HCT116 (cell line): ENCODE data around the gene TMEM242. TPM values are rescaled to one million over a fixed set of nuclear protein-coding genes. Genes with fewer than 3 reads are reported as not detected.

Experiments used
- ATAC-seq: fragments of 200-7000 bp; cut with Tn5 transposase; 2 replicates; pipeline ENCODE4 v1.9.1; 2020; ENCODE audit warnings: mild to moderate bottlenecking, moderate library complexity
- BruUV-seq: library from RNA; stranded (reverse); fragments of 400-500 nt; replicated peaks from 2 replicates; lab custom pipeline; 2021; lab: Mats Ljungman, UMichigan
- CTCF ChIA-PET: fragments of 300-600 bp; sonication (Branson Sonifier 250); formaldehyde crosslinking; loops from one replicate; lab custom pipeline; 2021; ENCODE audit warnings: antibody characterized with exemption; lab: Charles Lee
- POLR2A ChIA-PET: fragments of 300-600, 350-600 bp; sonication (Branson Sonifier 250); formaldehyde crosslinking; loops from one replicate; lab custom pipeline; 2021; ENCODE audit warnings: antibody characterized with exemption; lab: Charles Lee
- RAD21 ChIA-PET, 2 experiments: fragments of 300-600 bp; sonication (Branson Sonifier 250); formaldehyde crosslinking; loops; one replicate each; lab custom pipeline; 2023; ENCODE audit warnings: low total read pairs in 2 of 2; ENCODE audit not compliant: uncharacterized antibody in 2 of 2, unreplicated experiment in 2 of 2, low non-redundant PET in 1 of 2; lab: Charles Lee
- DNase-seq: peaks from one replicate; pipeline ENCODE4 v3.0.0-alpha.2; 2010; ENCODE audit warnings: low read depth, low spot score
- H2AFZ ChIP-seq: fragments of 200-600 bp; shearing (Covaris generic), sonication (generic); 2 replicates; pipeline ENCODE4 v1.6.1; 2017; ENCODE audit warnings: low read depth, mixed run types, mixed read lengths, antibody characterized with exemption, low read length; ENCODE audit not compliant: poor library complexity, severe bottlenecking
- H3K27ac ChIP-seq: 2 replicates; pipeline ENCODE4 v1.5.1; 2012; ENCODE audit warnings: low read depth, low read length
- H3K27me3 ChIP-seq: fragments of 200-600 bp; sonication (generic); 2 replicates; pipeline ENCODE4 v1.6.1; 2016; ENCODE audit warnings: mixed run types, low read length, mixed read lengths; ENCODE audit not compliant: insufficient read depth
- H3K36me3 ChIP-seq, 2 experiments: fragments of 200-500 bp in 1 of 2; fragments of 200-600 bp in 1 of 2; sonication (Bioruptor generic) in 1 of 2; sonication (generic) in 1 of 2; 2 replicates each; pipeline versions ENCODE4 v1.5.1 to v1.6.1; 2014 to 2016; ENCODE audit warnings: low read length in 2 of 2, inconsistent platforms in 1 of 2, mixed read lengths in 1 of 2, mixed run types in 1 of 2; ENCODE audit not compliant: insufficient read depth in 2 of 2, control insufficient read depth in 1 of 2
- H3K4me1 ChIP-seq, 2 experiments: fragments of 200-600 bp in 1 of 2; sonication (generic) in 1 of 2; 2 replicates each; pipeline versions ENCODE4 v1.5.1 to v1.6.1; 2012 to 2017; ENCODE audit warnings: low read length in 2 of 2, inconsistent platforms in 1 of 2, mild to moderate bottlenecking in 1 of 2, mixed read lengths in 1 of 2, mixed run types in 1 of 2, moderate library complexity in 1 of 2; ENCODE audit not compliant: insufficient read depth in 2 of 2, control insufficient read depth in 1 of 2
- H3K4me2 ChIP-seq: fragments of 200-600 bp; sonication (generic); 2 replicates; pipeline ENCODE4 v1.6.1; 2017; ENCODE audit warnings: mixed run types, low read length, mixed read lengths
- H3K4me3 ChIP-seq, 2 experiments: fragments of 200-600 bp in 1 of 2; sonication (generic) in 1 of 2; replicated peaks in 1 of 2; 2 replicates each; pipeline ENCODE4 v1.5.1; 2011 to 2016; ENCODE audit warnings: low read length in 2 of 2, control low read depth in 1 of 2, low read depth in 1 of 2, mild to moderate bottlenecking in 1 of 2, mixed read lengths in 1 of 2, mixed run types in 1 of 2
- H3K79me2 ChIP-seq: fragments of 200-600 bp; sonication (generic); 2 replicates; pipeline ENCODE4 v1.6.1; 2017; ENCODE audit warnings: mild to moderate bottlenecking, mixed run types, low read length, moderate library complexity, mixed read lengths; ENCODE audit not compliant: insufficient read depth
- H3K9ac ChIP-seq: fragments of 200-600 bp; sonication (generic); 2 replicates; pipeline ENCODE4 v1.6.1; 2016; ENCODE audit warnings: low read length, mixed read lengths
- H3K9me2 ChIP-seq: fragments of 200-600 bp; sonication (generic), shearing (Covaris generic); 2 replicates; pipeline ENCODE4 v1.6.1; 2017; ENCODE audit warnings: mixed run types, mild to moderate bottlenecking, moderate library complexity; ENCODE audit not compliant: insufficient read depth
- H3K9me3 ChIP-seq, 2 experiments: fragments of 200-500 bp in 1 of 2; fragments of 200-600 bp in 1 of 2; sonication (Bioruptor generic) in 1 of 2; sonication (generic) in 1 of 2; 2 replicates each; pipeline ENCODE4 v1.6.1; 2014 to 2017; ENCODE audit warnings: low read length in 2 of 2, mixed read lengths in 2 of 2, inconsistent platforms in 1 of 2, low read depth in 1 of 2, mild to moderate bottlenecking in 1 of 2, mixed run types in 1 of 2, moderate library complexity in 1 of 2; ENCODE audit not compliant: control insufficient read depth in 1 of 2, insufficient read depth in 1 of 2
- H4K20me1 ChIP-seq: fragments of 200-600 bp; sonication (generic), shearing (Covaris generic); 2 replicates; pipeline ENCODE4 v1.6.1; 2017; ENCODE audit warnings: mixed run types, mild to moderate bottlenecking, moderate library complexity; ENCODE audit not compliant: insufficient read depth
- ATF3 ChIP-seq: IDR thresholded peaks from 2 replicates; pipeline ENCODE4 v1.6.1; 2012
- CBX3 ChIP-seq: IDR thresholded peaks from 2 replicates; pipeline ENCODE4 v1.6.1; 2012; ENCODE audit warnings: low read depth
- CTCF ChIP-seq, 3 experiments: fragments of 200-600 bp in 1 of 3; sonication (generic) in 1 of 3; IDR thresholded peaks in 2 of 3; conservative IDR thresholded peaks in 1 of 3; 2 replicates each; pipeline ENCODE4 v1.5.1; 2012 to 2017; ENCODE audit warnings: low read depth in 2 of 3, low read length in 2 of 3, antibody characterized with exemption in 1 of 3, borderline replicate concordance in 1 of 3, control low read depth in 1 of 3, mild to moderate bottlenecking in 1 of 3, mixed read lengths in 1 of 3, mixed run types in 1 of 3, moderate library complexity in 1 of 3; ENCODE audit not compliant: insufficient read depth in 1 of 3
- EGR1 ChIP-seq: IDR thresholded peaks from 2 replicates; pipeline ENCODE4 v1.6.1; 2012; ENCODE audit warnings: low read depth
- EZH2 ChIP-seq: fragments of 200-600 bp; sonication (generic); IDR thresholded peaks from 2 replicates; pipeline ENCODE4 v1.6.1; 2017; ENCODE audit warnings: antibody characterized with exemption, mixed run types
- MAX ChIP-seq: IDR thresholded peaks from 2 replicates; pipeline ENCODE4 v1.6.1; 2012
- POLR2A ChIP-seq: IDR thresholded peaks from 2 replicates; pipeline ENCODE4 v1.7.0; 2011; ENCODE audit warnings: borderline replicate concordance; ENCODE audit not compliant: insufficient read depth, insufficient read length; ENCODE audit errors: extremely low read depth
- POLR2AphosphoS5 ChIP-seq: IDR thresholded peaks from 2 replicates; pipeline ENCODE4 v1.6.1; 2011; ENCODE audit warnings: mild to moderate bottlenecking, low read depth, low read length, moderate library complexity
- RAD21 ChIP-seq: IDR thresholded peaks from 2 replicates; pipeline ENCODE4 v1.6.1; 2012; ENCODE audit warnings: low read depth, mild to moderate bottlenecking
- SIN3A ChIP-seq: IDR thresholded peaks from 2 replicates; pipeline ENCODE4 v1.6.1; 2012; ENCODE audit warnings: low read depth
- SP1 ChIP-seq: IDR thresholded peaks from 2 replicates; pipeline ENCODE4 v1.6.1; 2012; ENCODE audit warnings: low read depth
- TCF7L2 ChIP-seq: IDR thresholded peaks from 2 replicates; pipeline ENCODE4 v1.7.0; 2011; ENCODE audit warnings: borderline replicate concordance, inconsistent platforms; ENCODE audit not compliant: insufficient read depth, insufficient read length; ENCODE audit errors: extremely low read depth
- YY1 ChIP-seq: IDR thresholded peaks from 2 replicates; pipeline ENCODE4 v1.6.1; 2011; ENCODE audit warnings: low read length, low read depth, moderate library complexity, mild to moderate bottlenecking; ENCODE audit not compliant: insufficient replicate concordance; ENCODE audit errors: extremely low read depth
- intact Hi-C: fragments of 100-400 bp; cut with micrococcal nuclease; formaldehyde crosslinking; loops from 2 replicates; pipeline ENCODE4 v1.10.0; 2022
- total RNA-seq: library from RNA; stranded (reverse); gene quantifications from one replicate; pipeline ENCODE4 v1.2.1, GENCODE V29; 2021; ENCODE audit not compliant: unreplicated experiment

Gene TMEM242
- total RNA-seq, 1 experiment from 2014 or later: 11.6 TPM

GRCh38 chr6:157283330-157283898 lies 39.9 kb downstream of the TMEM242 start:
- H3K9ac ChIP-seq: no peak overlapping the region
- intact Hi-C loops: no loop called here
- H3K4me2 ChIP-seq: no peak overlapping the region
- no peak overlapping the region for H2AFZ ChIP-seq
- ChIA-PET CTCF (no interaction called here), RAD21 (no interaction called here), POLR2A (no interaction called here)
- no peak overlapping the region for H3K4me3 ChIP-seq
- no peaks in the 10 kb centered on the region for H3K9me3 ChIP-seq
- H3K36me3 ChIP-seq: no peaks in the 10 kb centered on the region
- ATAC-seq (no peak), DNase-seq (no peak)
- no peaks in the 10 kb centered on the region for H3K27me3 ChIP-seq
- peaks cover 0 to 5% of the 10 kb centered on the region in 2 experiments; a peak in 1 of 4 replicates for H3K4me1 ChIP-seq
- no peak overlapping the region for H3K27ac ChIP-seq
- no peaks in the 10 kb centered on the region for H3K79me2 ChIP-seq
- BruUV-seq: no TSS peak
- no peaks in the 10 kb centered on the region for H4K20me1 ChIP-seq
- no peaks in the 10 kb centered on the region for H3K9me2 ChIP-seq
- TF ChIP-seq POLR2A (no peak), MAX (no peak), RAD21 (no peak), TCF7L2 (no peak), POLR2AphosphoS5 (no peak), CBX3 (no peak), EGR1 (no peak), SIN3A (no peak), CTCF (IDR thresholded peaks at IDR 0.05 in 2 of 3, conservative IDR thresholded peaks at IDR 0.05 in 1 of 3; ENCODE audit: borderline replicate concordance in 1 of 3, insufficient read depth in 1 of 3, low read depth in 2 of 3, low read length in 2 of 3) (no peak), EZH2 (no peak), ATF3 (no peak), SP1 (no peak), YY1 (no peak)
